ENCODE data around the gene ENGASE.

Gene ENGASE

GRCh38 chr17:79093270-79093669 is 18.6 kb downstream of the ENGASE start:
- DNase-seq (ENCODE audit: low read depth in 2 of 2), result no peak

- DNase-seq (ENCODE audit: low read depth in 2 of 2), result no peak
Measured at GRCh38 chr17:79094261-79094660, 19.6 kb downstream of the ENGASE start.

- DNase-seq (ENCODE audit: low read depth in 2 of 2), result no peak
Measured at GRCh38 chr17:79095345-79096055, 20.9 kb downstream of the ENGASE start.

- DNase-seq (ENCODE audit: low read depth in 2 of 2), result no peak
Measured at GRCh38 chr17:79096477-79096876, 21.9 kb downstream of the ENGASE start.

GRCh38 chr17:79097226-79098055 is 22.8 kb downstream of the ENGASE start:
- no peak for DNase-seq (ENCODE audit: low read depth in 2 of 2)

- DNase-seq (ENCODE audit: low read depth in 2 of 2), result no peak
Measured at GRCh38 chr17:79098282-79098867, 23.8 kb downstream of the ENGASE start.

- DNase-seq (ENCODE audit: low read depth in 2 of 2), result no peak
Measured at GRCh38 chr17:79100405-79100804, 25.8 kb downstream of the ENGASE start.

GRCh38 chr17:79101111-79101673 is 26.6 kb downstream of the ENGASE start:
- no peak for DNase-seq (ENCODE audit: low read depth in 2 of 2)

- DNase-seq (ENCODE audit: low read depth in 2 of 2), result no peak
Measured at GRCh38 chr17:79102214-79102613, 27.6 kb downstream of the ENGASE start.

GRCh38 chr17:79104898-79105600 is 30.4 kb downstream of the ENGASE start:
- no peak for DNase-seq (ENCODE audit: low read depth in 2 of 2)

- DNase-seq (ENCODE audit: low read depth in 2 of 2), result no peak
Measured at GRCh38 chr17:79105937-79106336, 31.3 kb downstream of the ENGASE start.

- no peak for DNase-seq (ENCODE audit: low read depth in 2 of 2)
Measured at GRCh38 chr17:79106958-79107357, 32.3 kb downstream of the ENGASE start.

- no peak for DNase-seq (ENCODE audit: low read depth in 2 of 2)
Measured at GRCh38 chr17:79107499-79108231, 33.0 kb downstream of the ENGASE start.

- no peak for DNase-seq (ENCODE audit: low read depth in 2 of 2)
Measured at GRCh38 chr17:79108232-79108850, 33.7 kb downstream of the ENGASE start.

GRCh38 chr17:79108870-79109269 is 34.2 kb downstream of the ENGASE start:
- no peak for DNase-seq (ENCODE audit: low read depth in 2 of 2)

- DNase-seq (ENCODE audit: low read depth in 2 of 2), result no peak
Measured at GRCh38 chr17:79109584-79109983, 35.0 kb downstream of the ENGASE start.

GRCh38 chr17:79111097-79111496 is 36.5 kb downstream of the ENGASE start:
- no peak for DNase-seq (ENCODE audit: low read depth in 2 of 2)

- no peak for DNase-seq (ENCODE audit: low read depth in 2 of 2)
Measured at GRCh38 chr17:79112471-79112870, 37.8 kb downstream of the ENGASE start.

GRCh38 chr17:79113699-79114457 is 39.3 kb downstream of the ENGASE start:
- no peak for DNase-seq (ENCODE audit: low read depth in 2 of 2)

Measured in stimulated activated CD4-positive, alpha-beta T cell treated with anti-CD3 and anti-CD28 coated beads, Interleukin-1b, Interleukin-23, amount 100 ng/mL, for 4 hours (primary cell).